Measurements from ENCODE around the gene TBX3. TPM values are rescaled to one million over a fixed set of nuclear protein-coding genes. Genes with fewer than 3 reads are reported as not detected.

Gene TBX3
- total RNA-seq, 1 donor from 2014 or later = 2.0 TPM

GRCh38 chr12:114694436-114695304 is 10.7 kb upstream of the TBX3 start:
- H3K79me2 ChIP-seq (ENCODE audit: insufficient read depth, low read length) = no peaks in the 10 kb centered on the region
- peaks cover 99% of the 10 kb centered on the region for H3K27me3 ChIP-seq (ENCODE audit: insufficient read depth, low read length)
- no peak overlapping the region for H3K4me2 ChIP-seq (ENCODE audit: low read length)
- no peak for DNase-seq (ENCODE audit: low read depth)
- no peaks in the 10 kb centered on the region for H3K4me1 Mint-ChIP-seq (ENCODE audit: low read depth, unreplicated experiment)
- H3K9me3 Mint-ChIP-seq (ENCODE audit: unreplicated experiment) = peaks cover 14% of the 10 kb centered on the region
- peak; percentile 37 for TF ChIP-seq EZH2 (IDR thresholded peaks at IDR 0.05; ENCODE audit: insufficient read depth, low read length)
- no peak for TF ChIP-seq CTCF (IDR thresholded peaks at IDR 0.05; ENCODE audit: insufficient read depth, low read depth, low read length)
- H3K27me3 Mint-ChIP-seq (ENCODE audit: low read depth, unreplicated experiment) = peaks cover 97% of the 10 kb centered on the region
- H2AFZ ChIP-seq (ENCODE audit: low read depth, low read length) = no peak overlapping the region
- no peaks in the 10 kb centered on the region for H3K4me1 ChIP-seq (ENCODE audit: insufficient read depth, low read length)
- FAIRE-seq = no peak
- H3K36me3 ChIP-seq (ENCODE audit: insufficient read depth, low read length) = no peaks in the 10 kb centered on the region
- H4K20me1 ChIP-seq (ENCODE audit: insufficient read depth, low read length) = no peaks in the 10 kb centered on the region
- no peaks in the 10 kb centered on the region for H3K36me3 Mint-ChIP-seq (ENCODE audit: low read depth, unreplicated experiment)
- H3K27ac Mint-ChIP-seq (ENCODE audit: unreplicated experiment) = no peak overlapping the region
- no peak overlapping the region for H3K4me3 Mint-ChIP-seq (ENCODE audit: unreplicated experiment)
- no peak overlapping the region for H3K9ac ChIP-seq (ENCODE audit: low read length)
- H3K9me3 ChIP-seq (ENCODE audit: insufficient read depth, low read depth, low read length) = peaks cover 3% of the 10 kb centered on the region
- no peak overlapping the region for H3K27ac ChIP-seq (ENCODE audit: low read depth, low read length)
- no peak overlapping the region for H3K4me3 ChIP-seq (ENCODE audit: insufficient read depth, low read depth, low read length)

- H3K27me3 Mint-ChIP-seq (ENCODE audit: low read depth, unreplicated experiment) = peaks cover 97% of the 10 kb centered on the region
- no peak overlapping the region for H2AFZ ChIP-seq (ENCODE audit: low read depth, low read length)
- TF ChIP-seq CTCF (IDR thresholded peaks at IDR 0.05; ENCODE audit: insufficient read depth, low read depth, low read length) (no peak), EZH2 (IDR thresholded peaks at IDR 0.05; ENCODE audit: insufficient read depth, low read length) (no peak)
- no peak overlapping the region for H3K9ac ChIP-seq (ENCODE audit: low read length)
- H3K4me2 ChIP-seq (ENCODE audit: low read length) = peak overlapping the region; percentile 89
- no peak overlapping the region for H3K27ac Mint-ChIP-seq (ENCODE audit: unreplicated experiment)
- FAIRE-seq (no peak), DNase-seq (ENCODE audit: low read depth) (no peak)
- no peaks in the 10 kb centered on the region for H3K4me1 ChIP-seq (ENCODE audit: insufficient read depth, low read length)
- no peaks in the 10 kb centered on the region for H3K4me1 Mint-ChIP-seq (ENCODE audit: low read depth, unreplicated experiment)
- no peak overlapping the region for H3K4me3 ChIP-seq (ENCODE audit: insufficient read depth, low read depth, low read length)
- no peak overlapping the region for H3K4me3 Mint-ChIP-seq (ENCODE audit: unreplicated experiment)
- H3K27me3 ChIP-seq (ENCODE audit: insufficient read depth, low read length) = peaks cover 98% of the 10 kb centered on the region
- H3K36me3 ChIP-seq (ENCODE audit: insufficient read depth, low read length) = no peaks in the 10 kb centered on the region
- no peaks in the 10 kb centered on the region for H3K79me2 ChIP-seq (ENCODE audit: insufficient read depth, low read length)
- H3K36me3 Mint-ChIP-seq (ENCODE audit: low read depth, unreplicated experiment) = no peaks in the 10 kb centered on the region
- peaks cover 11% of the 10 kb centered on the region for H3K9me3 Mint-ChIP-seq (ENCODE audit: unreplicated experiment)
- H4K20me1 ChIP-seq (ENCODE audit: insufficient read depth, low read length) = peaks cover 2% of the 10 kb centered on the region
- no peak overlapping the region for H3K27ac ChIP-seq (ENCODE audit: low read depth, low read length)
- H3K9me3 ChIP-seq (ENCODE audit: insufficient read depth, low read depth, low read length) = peaks cover 3% of the 10 kb centered on the region
Observed at GRCh38 chr12:114693532-114693931, 9.6 kb upstream of the TBX3 start.

- Mint-ChIP-seq H3K27ac (ENCODE audit: unreplicated experiment) (no peak overlapping the region), H3K4me1 (ENCODE audit: low read depth, unreplicated experiment) (no peaks in the 10 kb centered on the region), H3K4me3 (ENCODE audit: unreplicated experiment) (no peak overlapping the region), H3K36me3 (ENCODE audit: low read depth, unreplicated experiment) (no peaks in the 10 kb centered on the region), H3K27me3 (ENCODE audit: low read depth, unreplicated experiment) (peaks cover 97% of the 10 kb centered on the region), H3K9me3 (ENCODE audit: unreplicated experiment) (peaks cover 11% of the 10 kb centered on the region)
- FAIRE-seq = no peak
- H3K4me3 ChIP-seq (ENCODE audit: insufficient read depth, low read depth, low read length) = peak overlapping the region; percentile 56
- no peaks in the 10 kb centered on the region for H3K79me2 ChIP-seq (ENCODE audit: insufficient read depth, low read length)
- H4K20me1 ChIP-seq (ENCODE audit: insufficient read depth, low read length) = peaks cover 3% of the 10 kb centered on the region
- TF ChIP-seq CTCF (IDR thresholded peaks at IDR 0.05; ENCODE audit: insufficient read depth, low read depth, low read length) = peak; percentile 2
- peak; percentile 23 for TF ChIP-seq EZH2 (IDR thresholded peaks at IDR 0.05; ENCODE audit: insufficient read depth, low read length)
- H3K36me3 ChIP-seq (ENCODE audit: insufficient read depth, low read length) = no peaks in the 10 kb centered on the region
- H3K27ac ChIP-seq (ENCODE audit: low read depth, low read length) = no peak overlapping the region
- H3K9me3 ChIP-seq (ENCODE audit: insufficient read depth, low read depth, low read length) = peaks cover 3% of the 10 kb centered on the region
- H3K4me2 ChIP-seq (ENCODE audit: low read length) = peak overlapping the region; percentile 89
- DNase-seq (ENCODE audit: low read depth) = no peak
- H3K27me3 ChIP-seq (ENCODE audit: insufficient read depth, low read length) = peaks cover 98% of the 10 kb centered on the region
- peak overlapping the region; percentile 50 for H2AFZ ChIP-seq (ENCODE audit: low read depth, low read length)
- H3K4me1 ChIP-seq (ENCODE audit: insufficient read depth, low read length) = no peaks in the 10 kb centered on the region
- H3K9ac ChIP-seq (ENCODE audit: low read length) = no peak overlapping the region
Observed at GRCh38 chr12:114693059-114693531, 9.1 kb upstream of the TBX3 start.
